Effector memory CD8-positive, alpha-beta T cell (primary cell): ENCODE data around the gene MTF2.
"Not testable (repeated sequence)": the region's sequence is repeated elsewhere in the genome, so short reads cannot be mapped to it uniquely, and the experiment has no call there.

Experiments
- ATAC-seq: fragments of 150-1000 bp; cut with Tn5 transposase; replicated peaks from 2 replicates; pipeline ENCODE4 v1.10.0; 2021; ENCODE audit warnings: mild to moderate bottlenecking, moderate library complexity
- DNase-seq, 3 experiments: peaks; one replicate each; pipeline ENCODE4 v3.0.0; 2021
- H3K27ac Mint-ChIP-seq, 2 donors: one replicate each; pipeline ENCODE4 v1.8.0; 2022; ENCODE audit warnings: mild to moderate bottlenecking in 2 of 2, mixed read lengths in 2 of 2, moderate library complexity in 2 of 2
- H3K27me3 Mint-ChIP-seq, 2 donors: one replicate each; pipeline ENCODE4 v1.8.0; 2022; ENCODE audit warnings: mixed read lengths in 2 of 2
- H3K36me3 Mint-ChIP-seq: one replicate; pipeline ENCODE4 v1.8.0; 2022; ENCODE audit warnings: mild to moderate bottlenecking, moderate library complexity, mixed read lengths; ENCODE audit not compliant: insufficient read depth
- H3K4me1 Mint-ChIP-seq, 2 donors: one replicate each; pipeline ENCODE4 v1.8.0; 2022; ENCODE audit warnings: low read depth in 2 of 2, mixed read lengths in 2 of 2
- H3K4me3 Mint-ChIP-seq, 2 donors: one replicate each; pipeline ENCODE4 v1.8.0; 2022; ENCODE audit warnings: mild to moderate bottlenecking in 2 of 2, mixed read lengths in 2 of 2, moderate library complexity in 2 of 2
- H3K9me3 Mint-ChIP-seq, 2 donors: one replicate each; pipeline ENCODE4 v1.8.0; 2022; ENCODE audit warnings: mixed read lengths in 2 of 2
- total RNA-seq, 9 experiments: gene quantifications; one replicate each; lab custom pipeline; 2026; lab: John Stamatoyannopoulos, UW

Gene MTF2
- total RNA-seq, result 50.4 to 83.5 (median 70.5) reads per million in 9 experiments

- Mint-ChIP-seq H3K4me3 (peak within 1 kb of the TSS; percentile 94 to 97), H3K4me1 (peaks cover 29 to 42% of the 10 kb centered on the region in 2 donors), H3K27ac (peak within 1 kb of the TSS; percentile 94 to 97), H3K27me3 (no peaks in the 10 kb centered on the region), H3K36me3 (peaks cover 25% of the 10 kb centered on the region), H3K9me3 (no peaks in the 10 kb centered on the region)
- ATAC-seq (peak; percentile 88), DNase-seq (peak; percentile 86 to 88 (median 88))
Observed at GRCh38 chr1:93078986-93079654, at the start of gene MTF2. TSS of gene MTF2 (plus strand) at chr1:93079283. CDS start at chr1:93079527, 244 bp downstream.

GRCh38 chr1:93029317-93029716 lies 49.8 kb upstream of the MTF2 start:
- ATAC-seq, result peak; percentile 94
- Mint-ChIP-seq H3K36me3 (peaks cover 5% of the 10 kb centered on the region), H3K27me3 (peaks cover 14 to 30% of the 10 kb centered on the region in 2 donors), H3K9me3 (no peaks in the 10 kb centered on the region), H3K4me3 (no peak overlapping the region), H3K4me1 (peaks cover 4 to 7% of the 10 kb centered on the region in 2 donors), H3K27ac (peak overlapping the region; percentile 15 to 71)
- peak in 1 of 3 experiments; percentile 3 for DNase-seq

- peaks cover 14 to 22% of the 10 kb centered on the region in 2 donors for H3K27me3 Mint-ChIP-seq
- not testable (repeated sequence) for H3K4me3 Mint-ChIP-seq, H3K4me1 Mint-ChIP-seq, H3K9me3 Mint-ChIP-seq, ATAC-seq, H3K27ac Mint-ChIP-seq, H3K36me3 Mint-ChIP-seq, DNase-seq
Observed at GRCh38 chr1:93030191-93030590, 48.9 kb upstream of the MTF2 start.

GRCh38 chr1:93031711-93032110 lies 47.4 kb upstream of the MTF2 start:
- H3K4me1 Mint-ChIP-seq, result peaks cover 4 to 7% of the 10 kb centered on the region in 2 donors
- DNase-seq (no peak), ATAC-seq (no peak)
- H3K9me3 Mint-ChIP-seq, result no peaks in the 10 kb centered on the region
- no peak overlapping the region for H3K4me3 Mint-ChIP-seq
- peaks cover 5% of the 10 kb centered on the region for H3K36me3 Mint-ChIP-seq
- peaks cover 14 to 29% of the 10 kb centered on the region in 2 donors for H3K27me3 Mint-ChIP-seq
- H3K27ac Mint-ChIP-seq, result no peak overlapping the region

GRCh38 chr1:93033029-93033428 lies 46.1 kb upstream of the MTF2 start:
- Mint-ChIP-seq H3K27me3 (peaks cover 5 to 16% of the 10 kb centered on the region in 2 donors), H3K36me3 (peaks cover 5% of the 10 kb centered on the region), H3K9me3 (no peaks in the 10 kb centered on the region), H3K27ac (no peak overlapping the region), H3K4me3 (no peak overlapping the region), H3K4me1 (peaks cover 4 to 7% of the 10 kb centered on the region in 2 donors)
- no peak for DNase-seq
- no peak for ATAC-seq

GRCh38 chr1:93033785-93034184 lies 45.3 kb upstream of the MTF2 start:
- DNase-seq (no peak), ATAC-seq (no peak)
- Mint-ChIP-seq H3K4me3 (no peak overlapping the region), H3K9me3 (no peaks in the 10 kb centered on the region), H3K27ac (no peak overlapping the region), H3K4me1 (peaks cover 4 to 7% of the 10 kb centered on the region in 2 donors), H3K27me3 (peaks cover 0 to 11% of the 10 kb centered on the region in 2 donors), H3K36me3 (peaks cover 5% of the 10 kb centered on the region)

- Mint-ChIP-seq H3K9me3 (no peaks in the 10 kb centered on the region), H3K27ac (no peak overlapping the region), H3K4me3 (no peak overlapping the region), H3K36me3 (peaks cover 4% of the 10 kb centered on the region), H3K4me1 (peaks cover 1 to 4% of the 10 kb centered on the region in 2 donors), H3K27me3 (peaks cover 0 to 11% of the 10 kb centered on the region in 2 donors)
- DNase-seq, result no peak
- no peak for ATAC-seq
Observed at GRCh38 chr1:93034397-93034796, 44.7 kb upstream of the MTF2 start.

GRCh38 chr1:93036672-93037071 lies 42.4 kb upstream of the MTF2 start:
- Mint-ChIP-seq H3K9me3 (peaks cover 0 to 1% of the 10 kb centered on the region in 2 donors), H3K36me3 (peaks cover 3% of the 10 kb centered on the region), H3K27ac (peak overlapping the region in 1 of 2 donors; percentile 44), H3K4me1 (peaks cover 0 to 2% of the 10 kb centered on the region in 2 donors), H3K4me3 (no peak overlapping the region), H3K27me3 (peaks cover 0 to 11% of the 10 kb centered on the region in 2 donors)
- ATAC-seq (no peak), DNase-seq (no peak)

GRCh38 chr1:93042187-93043056 lies 36.7 kb upstream of the MTF2 start:
- DNase-seq, result peak; percentile 38 to 55 (median 42)
- peaks cover 2 to 13% of the 10 kb centered on the region in 2 donors for H3K4me1 Mint-ChIP-seq
- H3K36me3 Mint-ChIP-seq, result peaks cover 3% of the 10 kb centered on the region
- peak overlapping the region; percentile 94 to 96 for H3K27ac Mint-ChIP-seq
- H3K27me3 Mint-ChIP-seq, result no peaks in the 10 kb centered on the region
- H3K9me3 Mint-ChIP-seq, result peaks cover 0 to 1% of the 10 kb centered on the region in 2 donors
- ATAC-seq, result peak; percentile 98
- peak overlapping the region; percentile 61 to 72 for H3K4me3 Mint-ChIP-seq

GRCh38 chr1:93043057-93043557 lies 36.0 kb upstream of the MTF2 start:
- H3K9me3 Mint-ChIP-seq, result peaks cover 0 to 1% of the 10 kb centered on the region in 2 donors
- peak overlapping the region; percentile 61 to 72 for H3K4me3 Mint-ChIP-seq
- no peaks in the 10 kb centered on the region for H3K27me3 Mint-ChIP-seq
- H3K36me3 Mint-ChIP-seq, result peaks cover 3% of the 10 kb centered on the region
- DNase-seq (no peak), ATAC-seq (no peak)
- H3K27ac Mint-ChIP-seq, result peak overlapping the region; percentile 94 to 96
- H3K4me1 Mint-ChIP-seq, result peaks cover 2 to 13% of the 10 kb centered on the region in 2 donors

- no peak overlapping the region for H3K27ac Mint-ChIP-seq
- ATAC-seq (no peak), DNase-seq (no peak)
Observed at GRCh38 chr1:93047618-93048017, 31.5 kb upstream of the MTF2 start.

GRCh38 chr1:93051961-93052360 lies 27.1 kb upstream of the MTF2 start:
- Mint-ChIP-seq H3K27ac (no peak overlapping the region), H3K9me3 (no peaks in the 10 kb centered on the region), H3K4me3 (no peak overlapping the region), H3K27me3 (peaks cover 0 to 11% of the 10 kb centered on the region in 2 donors), H3K4me1 (no peaks in the 10 kb centered on the region), H3K36me3 (no peaks in the 10 kb centered on the region)
- ATAC-seq, result no peak
- no peak for DNase-seq

More at GRCh38 chr1:93047618-93048017, 31.5 kb upstream of the MTF2 start:
- no peaks in the 10 kb centered on the region for H3K27me3 Mint-ChIP-seq
- H3K9me3 Mint-ChIP-seq, result no peaks in the 10 kb centered on the region
- H3K36me3 Mint-ChIP-seq, result peaks cover 3% of the 10 kb centered on the region
- H3K4me3 Mint-ChIP-seq, result no peak overlapping the region
- peaks cover 0 to 3% of the 10 kb centered on the region in 2 donors for H3K4me1 Mint-ChIP-seq

- Mint-ChIP-seq H3K27ac (no peak overlapping the region), H3K9me3 (no peaks in the 10 kb centered on the region), H3K4me3 (no peak overlapping the region), H3K36me3 (no peaks in the 10 kb centered on the region), H3K4me1 (no peaks in the 10 kb centered on the region), H3K27me3 (peaks cover 34 to 41% of the 10 kb centered on the region in 2 donors)
- peak in 1 of 3 experiments; percentile 9 for DNase-seq
- ATAC-seq, result no peak
Observed at GRCh38 chr1:93056214-93056613, 22.9 kb upstream of the MTF2 start.
